ENCODE data around the gene COBL.

DNA sequence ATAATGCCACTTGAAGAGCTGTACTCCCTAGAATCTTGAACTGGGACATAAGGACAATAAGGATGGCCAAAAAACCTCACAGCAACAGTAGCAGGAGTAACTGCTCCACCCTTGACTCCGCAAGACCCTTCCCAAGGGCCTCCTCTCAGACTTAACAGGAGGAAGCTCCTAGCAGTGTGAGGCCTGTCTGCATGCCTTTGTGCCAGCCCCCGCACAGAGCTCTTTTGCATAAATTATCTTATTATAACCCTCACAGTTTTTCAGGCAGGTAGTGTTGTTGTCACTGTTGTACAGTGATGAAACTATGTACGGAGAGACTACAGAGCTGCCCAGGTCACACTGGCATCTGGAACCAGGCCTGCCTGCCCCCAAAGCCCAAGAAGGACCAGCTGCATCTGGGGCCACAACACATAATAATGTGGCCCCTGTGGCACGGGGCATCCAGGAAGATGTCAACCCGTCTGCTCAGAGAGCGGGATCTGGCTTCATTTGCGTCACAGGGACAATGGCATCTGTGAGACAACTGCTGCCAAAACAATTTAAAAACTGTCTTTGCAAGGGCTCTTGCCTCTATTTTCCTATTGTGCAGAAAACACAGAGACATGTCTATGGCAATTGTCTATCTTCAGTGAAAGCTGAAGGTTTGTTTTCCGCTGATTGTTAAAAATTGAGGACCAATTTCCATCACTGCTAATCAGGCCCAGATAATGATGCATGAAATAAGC lies 284.7 kb downstream of the COBL start:
- TF ChIP-seq, protein P1, sequence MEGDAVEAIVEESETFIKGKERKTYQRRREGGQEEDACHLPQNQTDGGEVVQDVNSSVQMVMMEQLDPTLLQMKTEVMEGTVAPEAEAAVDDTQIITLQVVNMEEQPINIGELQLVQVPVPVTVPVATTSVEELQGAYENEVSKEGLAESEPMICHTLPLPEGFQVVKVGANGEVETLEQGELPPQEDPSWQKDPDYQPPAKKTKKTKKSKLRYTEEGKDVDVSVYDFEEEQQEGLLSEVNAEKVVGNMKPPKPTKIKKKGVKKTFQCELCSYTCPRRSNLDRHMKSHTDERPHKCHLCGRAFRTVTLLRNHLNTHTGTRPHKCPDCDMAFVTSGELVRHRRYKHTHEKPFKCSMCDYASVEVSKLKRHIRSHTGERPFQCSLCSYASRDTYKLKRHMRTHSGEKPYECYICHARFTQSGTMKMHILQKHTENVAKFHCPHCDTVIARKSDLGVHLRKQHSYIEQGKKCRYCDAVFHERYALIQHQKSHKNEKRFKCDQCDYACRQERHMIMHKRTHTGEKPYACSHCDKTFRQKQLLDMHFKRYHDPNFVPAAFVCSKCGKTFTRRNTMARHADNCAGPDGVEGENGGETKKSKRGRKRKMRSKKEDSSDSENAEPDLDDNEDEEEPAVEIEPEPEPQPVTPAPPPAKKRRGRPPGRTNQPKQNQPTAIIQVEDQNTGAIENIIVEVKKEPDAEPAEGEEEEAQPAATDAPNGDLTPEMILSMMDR (IDR thresholded peaks at IDR 0.05; ENCODE audit: control extremely low read depth in 1 of 3, insufficient read depth in 1 of 3, low read depth in 1 of 3, low read length in 3 of 3) = no peak
- TF ChIP-seq RXRA (IDR thresholded peaks at IDR 0.05; ENCODE audit: insufficient read depth, low read depth, low read length) (no peak), TBP (IDR thresholded peaks at IDR 0.05; ENCODE audit: low read depth, low read length) (no peak), POLR2AphosphoS5 (IDR thresholded peaks at IDR 0.05; ENCODE audit: low read depth, low read length) (no peak), POU5F1 (IDR thresholded peaks at IDR 0.05; ENCODE audit: low read depth, low read length) (no peak), NRF1 (IDR thresholded peaks at IDR 0.05; ENCODE audit: low read depth, low read length) (no peak), TCF12 (IDR thresholded peaks at IDR 0.05; ENCODE audit: low read depth, low read length) (no peak), SIX5 (IDR thresholded peaks at IDR 0.05; ENCODE audit: low read depth, low read length) (no peak), JUN (IDR thresholded peaks at IDR 0.05; ENCODE audit: low read depth, low read length) (no peak)
- TF ChIP-seq, protein P2, sequence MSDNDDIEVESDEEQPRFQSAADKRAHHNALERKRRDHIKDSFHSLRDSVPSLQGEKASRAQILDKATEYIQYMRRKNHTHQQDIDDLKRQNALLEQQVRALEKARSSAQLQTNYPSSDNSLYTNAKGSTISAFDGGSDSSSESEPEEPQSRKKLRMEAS (IDR thresholded peaks at IDR 0.05) = no peak
- TF ChIP-seq, protein P3, sequence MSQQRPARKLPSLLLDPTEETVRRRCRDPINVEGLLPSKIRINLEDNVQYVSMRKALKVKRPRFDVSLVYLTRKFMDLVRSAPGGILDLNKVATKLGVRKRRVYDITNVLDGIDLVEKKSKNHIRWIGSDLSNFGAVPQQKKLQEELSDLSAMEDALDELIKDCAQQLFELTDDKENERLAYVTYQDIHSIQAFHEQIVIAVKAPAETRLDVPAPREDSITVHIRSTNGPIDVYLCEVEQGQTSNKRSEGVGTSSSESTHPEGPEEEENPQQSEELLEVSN (IDR thresholded peaks at IDR 0.05) = no peak
- TF ChIP-seq, protein P4, sequence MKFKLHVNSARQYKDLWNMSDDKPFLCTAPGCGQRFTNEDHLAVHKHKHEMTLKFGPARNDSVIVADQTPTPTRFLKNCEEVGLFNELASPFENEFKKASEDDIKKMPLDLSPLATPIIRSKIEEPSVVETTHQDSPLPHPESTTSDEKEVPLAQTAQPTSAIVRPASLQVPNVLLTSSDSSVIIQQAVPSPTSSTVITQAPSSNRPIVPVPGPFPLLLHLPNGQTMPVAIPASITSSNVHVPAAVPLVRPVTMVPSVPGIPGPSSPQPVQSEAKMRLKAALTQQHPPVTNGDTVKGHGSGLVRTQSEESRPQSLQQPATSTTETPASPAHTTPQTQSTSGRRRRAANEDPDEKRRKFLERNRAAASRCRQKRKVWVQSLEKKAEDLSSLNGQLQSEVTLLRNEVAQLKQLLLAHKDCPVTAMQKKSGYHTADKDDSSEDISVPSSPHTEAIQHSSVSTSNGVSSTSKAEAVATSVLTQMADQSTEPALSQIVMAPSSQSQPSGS (IDR thresholded peaks at IDR 0.05; ENCODE audit: low read length) = no peak
